ENCODE measurements around the gene PDRG1.
"Not testable (repeated sequence)": the region's sequence is repeated elsewhere in the genome, so short reads cannot be mapped to it uniquely, and the experiment has no call there.

PDRG1 gene

GRCh38 chr20:31966991-31967655 is 15.3 kb upstream of the PDRG1 start:
- no peak for DNase-seq

DNA sequence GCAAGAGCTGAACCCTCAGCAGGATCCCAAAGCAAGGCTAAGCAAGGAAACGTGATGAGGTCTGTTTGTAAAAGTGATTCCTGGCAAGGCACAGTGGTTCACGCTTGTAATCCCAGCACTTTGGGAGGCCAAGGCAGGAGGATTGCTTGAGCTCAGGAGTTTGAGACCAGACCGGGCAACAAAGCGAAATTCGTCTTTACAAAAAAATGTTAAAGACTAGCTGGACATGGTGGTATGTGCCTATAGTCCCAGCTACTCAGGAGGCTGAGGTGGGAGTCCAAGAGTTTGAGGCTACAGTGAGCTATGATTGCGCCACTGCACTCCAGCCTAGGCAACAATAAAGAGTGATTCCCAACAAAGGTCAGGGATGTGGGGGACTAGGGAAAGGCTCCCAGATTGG is 12.0 kb upstream of the PDRG1 start:
- DNase-seq = no peak

DNA sequence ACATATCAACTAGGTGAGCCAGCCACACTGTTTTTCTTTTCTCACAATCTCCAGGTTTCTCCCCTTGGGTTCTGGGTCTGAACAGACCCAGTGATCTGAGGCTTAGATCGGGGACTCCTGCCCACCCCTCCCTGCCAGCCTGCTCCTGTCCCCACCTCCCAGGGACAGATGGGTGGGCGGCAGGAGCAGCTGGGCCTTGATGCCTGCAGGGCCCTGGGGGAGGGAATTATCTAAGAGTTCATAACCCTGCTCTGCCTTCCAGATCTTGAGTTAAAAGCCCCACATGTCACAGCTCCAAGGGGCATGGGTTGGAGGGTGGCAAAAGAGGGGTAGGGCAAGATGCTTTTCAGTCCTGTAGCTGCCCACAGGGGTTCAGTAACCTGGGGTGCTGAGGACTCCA is 10.9 kb upstream of the PDRG1 start:
- no peak for DNase-seq

GRCh38 chr20:31956556-31957526 is 5.0 kb upstream of the PDRG1 start:
- no peak for DNase-seq

- DNase-seq = no peak
Observed at GRCh38 chr20:31954500-31954899, 2.7 kb upstream of the PDRG1 start.

GRCh38 chr20:31953556-31954148 is 1.8 kb upstream of the PDRG1 start:
- no peak for DNase-seq

DNA sequence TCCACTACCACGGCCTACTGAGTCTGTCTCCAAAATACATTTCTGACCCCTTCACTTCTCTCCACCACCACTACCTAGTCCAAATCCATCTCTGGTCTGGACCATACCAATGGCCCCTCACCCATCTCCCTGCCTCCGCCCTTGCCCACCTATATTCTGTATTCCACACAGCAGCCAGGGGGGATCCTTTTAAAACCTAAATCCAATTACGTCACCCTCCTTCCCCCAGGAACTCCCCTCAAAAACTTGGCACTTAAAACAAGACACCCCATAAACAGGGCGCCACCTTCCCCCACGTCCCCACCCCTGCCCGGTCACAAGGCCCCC is 680 bp downstream of the PDRG1 start:
- no peak for DNase-seq

GRCh38 chr20:31949877-31950646 is 1.8 kb downstream of the PDRG1 start:
- DNase-seq = no peak

DNA sequence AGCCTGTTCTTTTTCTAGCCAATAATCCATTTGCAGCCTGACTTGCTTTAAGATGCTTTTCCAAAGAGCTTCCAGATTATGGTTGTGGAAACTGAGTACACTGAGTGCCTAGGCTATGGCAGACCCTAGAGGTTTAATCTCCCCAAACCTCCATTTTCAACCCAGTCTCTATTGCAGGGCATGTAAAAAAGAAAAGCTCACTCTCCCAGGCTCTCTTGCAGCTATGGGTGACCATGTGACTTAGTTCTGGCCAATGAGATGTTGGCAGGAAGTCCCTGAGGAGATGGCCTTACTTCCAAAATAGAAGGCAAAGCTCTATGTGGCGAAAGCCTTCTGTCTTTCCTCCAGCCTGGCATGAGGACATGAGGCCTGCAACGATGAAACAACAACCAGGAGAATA is 3.8 kb downstream of the PDRG1 start:
- no peak for DNase-seq

GRCh38 chr20:31945785-31946184 is 6.1 kb downstream of the PDRG1 start:
- DNase-seq = no peak

- DNase-seq = no peak
Observed at GRCh38 chr20:31945319-31945718, 6.5 kb downstream of the PDRG1 start.

DNA sequence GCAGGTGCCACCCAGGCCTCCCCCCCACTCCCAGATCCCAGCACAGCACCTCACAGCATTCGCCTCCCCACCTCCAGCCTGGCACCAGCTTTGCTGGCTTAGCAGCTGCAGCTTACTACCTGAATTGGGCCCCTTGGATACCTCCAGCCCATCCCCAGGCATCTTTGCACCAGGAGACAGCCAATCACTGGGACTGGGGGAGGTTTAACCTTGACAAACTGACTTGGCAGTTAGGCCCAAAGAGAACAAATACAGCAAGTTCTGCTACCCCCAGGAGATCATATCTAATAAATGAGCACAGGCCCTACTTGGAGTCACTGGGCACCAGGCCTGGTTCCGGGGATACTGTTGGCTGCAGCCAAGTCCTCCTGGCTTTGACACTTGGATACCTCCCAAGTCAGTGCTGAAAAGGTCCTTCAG is 8.8 kb downstream of the PDRG1 start:
- DNase-seq = no peak

DNA sequence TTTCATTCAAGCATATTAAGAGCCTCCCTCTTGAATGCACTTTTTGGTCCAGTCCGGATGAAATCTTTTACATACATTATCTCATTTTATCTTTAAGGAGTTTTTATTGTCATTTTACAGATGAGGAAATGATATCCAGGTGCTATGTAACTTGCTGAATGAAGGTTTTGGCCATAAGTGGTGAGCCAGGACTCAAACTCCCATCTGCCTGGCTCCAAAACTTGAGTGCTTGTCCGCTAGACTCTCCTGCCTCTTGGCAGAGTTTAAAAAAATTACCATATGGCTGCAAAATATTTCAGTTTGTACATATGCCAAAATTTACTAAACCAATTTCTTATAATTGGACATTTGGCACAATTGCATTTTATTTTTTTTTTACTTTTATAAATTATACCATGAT is 12.2 kb downstream of the PDRG1 start:
- no peak for DNase-seq

DNA sequence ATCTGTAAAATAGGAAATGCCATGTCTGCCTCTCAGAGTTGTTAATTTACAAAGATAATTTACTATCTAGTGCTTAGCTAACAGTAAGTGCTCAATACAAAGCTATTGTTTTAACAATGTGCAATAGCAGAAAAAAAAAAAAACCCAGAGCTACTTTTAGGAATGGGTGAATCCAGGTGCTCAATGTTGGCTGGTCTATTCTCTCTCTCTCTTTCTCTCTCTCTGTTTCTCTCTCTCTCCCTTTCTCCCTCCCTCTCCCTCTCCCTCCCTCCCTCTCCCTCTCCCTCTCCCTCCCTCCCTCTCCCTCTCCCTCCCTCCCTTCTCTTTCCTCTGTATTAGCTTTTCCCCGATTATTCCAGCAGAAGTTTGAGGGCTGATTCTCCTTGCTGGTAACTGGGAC is 14.0 kb downstream of the PDRG1 start:
- DNase-seq = no peak

- no peak for DNase-seq
Observed at GRCh38 chr20:31936420-31936819, 15.4 kb downstream of the PDRG1 start.

GRCh38 chr20:31934968-31935764 is 16.7 kb downstream of the PDRG1 start:
- DNase-seq = no peak

DNA sequence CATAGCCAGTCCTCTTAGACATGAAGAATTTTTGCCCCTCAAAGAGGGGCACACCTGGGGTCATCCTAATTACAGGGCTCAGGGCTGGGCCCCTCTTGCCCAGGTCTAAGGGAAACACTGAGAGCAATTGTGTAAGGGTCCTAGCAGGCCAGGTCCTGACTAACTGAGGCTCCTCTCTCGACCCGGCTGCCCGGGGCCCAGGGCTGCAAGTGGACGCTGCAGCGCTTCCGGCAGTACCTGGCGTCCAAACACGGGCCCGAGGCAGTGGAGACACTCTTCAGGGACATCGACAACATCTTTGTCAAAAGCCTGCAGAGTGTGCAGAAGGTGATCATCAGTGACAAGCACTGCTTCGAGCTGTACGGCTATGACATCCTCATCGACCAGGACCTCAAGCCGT is 17.4 kb downstream of the PDRG1 start:
- DNase-seq = no peak

- no peak for DNase-seq
Observed at GRCh38 chr20:31933698-31934097, 18.1 kb downstream of the PDRG1 start.

DNA sequence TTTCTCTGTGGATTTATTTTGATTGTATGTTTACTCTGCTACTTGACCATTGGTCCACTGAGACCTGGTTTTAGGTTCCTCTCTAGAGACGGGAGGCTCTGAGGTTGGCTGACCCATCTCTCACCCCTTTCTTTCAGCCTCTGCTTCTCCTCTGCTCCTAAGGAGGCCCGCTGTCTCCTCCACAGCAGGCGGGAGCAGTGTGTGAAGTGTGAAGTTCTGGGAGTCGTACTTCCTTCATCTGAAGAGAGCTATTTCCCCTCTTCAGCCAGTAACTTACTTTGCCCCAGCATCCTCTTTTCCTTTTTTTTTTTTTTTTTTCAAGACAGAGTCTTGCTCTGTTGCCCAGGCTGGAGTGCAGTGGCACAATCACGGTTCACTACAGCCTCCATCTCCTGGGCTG is 21.1 kb downstream of the PDRG1 start:
- DNase-seq = no peak

DNA sequence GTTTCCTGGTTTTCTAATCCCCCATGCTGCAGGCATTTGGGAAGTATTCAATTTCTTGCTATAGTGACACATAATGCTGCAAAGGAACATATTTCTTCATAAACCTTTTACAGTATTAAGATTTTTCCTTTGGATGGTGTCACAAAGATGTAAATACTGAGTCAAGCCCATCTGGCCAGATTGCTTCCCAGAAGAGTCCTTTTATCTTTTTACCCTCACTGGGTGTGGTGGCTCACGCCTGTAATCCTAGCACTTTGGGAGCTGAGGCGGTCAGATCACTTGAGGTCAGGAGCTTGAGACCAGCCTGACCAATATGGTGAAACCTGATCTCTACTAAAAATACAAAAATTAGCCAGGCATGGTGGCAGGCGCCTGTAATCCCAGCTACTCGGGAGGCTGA is 22.2 kb downstream of the PDRG1 start:
- DNase-seq = not testable (repeated sequence)

GRCh38 chr20:31927627-31928159 is 24.2 kb downstream of the PDRG1 start:
- no peak for DNase-seq

DNA sequence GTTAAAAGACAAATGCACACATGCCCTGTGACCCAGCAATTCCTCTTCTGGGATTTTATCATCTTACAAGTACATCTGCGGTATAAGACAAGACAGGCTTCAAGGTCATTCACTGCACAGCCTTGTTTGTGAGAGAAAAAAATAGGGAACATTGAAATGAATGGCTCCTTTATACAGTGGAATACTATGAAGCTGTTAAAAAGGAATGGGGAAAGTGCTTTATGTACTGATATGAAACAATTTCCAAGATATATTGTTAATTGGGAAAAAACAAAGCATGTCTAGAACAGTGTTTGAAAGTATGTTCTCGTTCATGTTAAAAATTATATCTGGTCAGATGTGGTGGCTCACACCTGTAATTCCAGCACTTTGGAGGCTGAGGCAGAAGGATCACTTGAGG is 25.4 kb downstream of the PDRG1 start:
- DNase-seq = no peak
